ENCODE data around the gene GLT6D1. TPM values are rescaled to one million over a fixed set of nuclear protein-coding genes. Genes with fewer than 3 reads are reported as not detected.
"Not testable (repeated sequence)": the region's sequence is repeated elsewhere in the genome, so short reads cannot be mapped to it uniquely, and the experiment has no call there.

GLT6D1 gene
- total and polyA plus RNA-seq, 2 donors (not counting 3 experiments of a cell fraction or from before 2014, with no cell fraction given) = not detected

DNA sequence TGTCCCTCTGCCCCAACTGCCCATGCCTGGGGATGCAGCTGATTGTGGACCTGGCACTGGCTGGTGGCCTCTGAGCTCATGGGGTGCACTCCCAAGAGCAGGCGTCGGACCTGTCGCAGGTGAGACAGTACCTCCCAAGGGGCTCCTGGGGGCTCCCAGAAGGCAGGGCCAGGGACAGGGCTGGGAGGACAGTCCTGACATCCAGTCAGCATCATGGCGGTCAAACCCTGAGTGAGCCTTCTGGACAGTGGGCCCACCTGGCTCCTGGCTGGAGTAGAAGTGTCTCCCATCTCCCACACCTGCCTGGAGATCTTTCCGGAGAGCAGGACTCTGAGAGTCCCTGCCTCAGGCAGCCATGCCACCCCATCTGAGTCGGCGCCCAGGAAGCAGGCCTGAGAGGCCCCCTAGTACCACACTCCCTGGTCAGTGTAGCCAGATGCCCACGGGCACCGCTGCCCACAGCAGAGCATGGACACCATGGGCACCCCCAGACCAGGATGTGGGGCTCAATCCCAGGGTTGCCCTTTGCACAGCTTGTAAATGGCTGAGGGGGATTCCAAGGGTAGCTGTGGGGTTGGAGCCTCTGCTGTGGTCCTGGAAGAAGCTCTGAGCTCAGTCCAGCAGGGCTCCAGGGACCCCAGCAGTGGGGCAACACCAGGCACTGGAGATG, 30.4 kb upstream of the GLT6D1 start:
- Histone ChIP-seq H3K4me2 (ENCODE audit: insufficient read depth, low read length) (no peak overlapping the region), H2AFZ (ENCODE audit: low read depth, low read length) (no peak overlapping the region), H3K79me2 (ENCODE audit: control insufficient read depth, insufficient read depth, low read length) (no peaks in the 10 kb centered on the region), H3K9ac (replicated peaks; ENCODE audit: extremely low read depth, insufficient read depth, low read length) (no peak overlapping the region), H3K9me3 (replicated peaks; ENCODE audit: control insufficient read depth, insufficient read depth, low read length) (no peaks in the 10 kb centered on the region), H4K20me1 (replicated peaks; ENCODE audit: control insufficient read depth, extremely low read depth, insufficient read depth, low read length) (no peaks in the 10 kb centered on the region), H3K27ac (ENCODE audit: insufficient read depth, low read depth, low read length) (no peak overlapping the region), H3K9me1 (replicated peaks; ENCODE audit: control insufficient read depth, extremely low read depth, insufficient read depth, low read length) (no peaks in the 10 kb centered on the region), H3K4me1 (ENCODE audit: control insufficient read depth, extremely low read depth, insufficient read depth, low read length) (no peaks in the 10 kb centered on the region), H3K4me3 (replicated peaks in 1 of 3; ENCODE audit: insufficient read depth in 1 of 3, low read depth in 1 of 3, low read length in 3 of 3) (no peak overlapping the region), H3K36me3 (ENCODE audit: control insufficient read depth in 2 of 2, extremely low read depth in 1 of 2, insufficient read depth in 2 of 2, low read length in 2 of 2) (no peaks in the 10 kb centered on the region), H3K27me3 (ENCODE audit: control insufficient read depth in 2 of 2, insufficient read depth in 2 of 2, low read length in 2 of 2) (no peaks in the 10 kb centered on the region)
- BruUV-seq (replicated peaks) = no TSS peak
- CTCF ChIA-PET = no interaction called here
- intact Hi-C loops (cut with micrococcal nuclease) (no loop called here), dilution Hi-C loops (cut with MboI; ENCODE audit: extremely low pct_ligation_motif_present, low sequenced_read_pairs) (no loop called here)
- POLR2A ChIA-PET = no interaction called here
- DNase-seq (ENCODE audit: low read depth, low spot score) (no peak), FAIRE-seq (no peak)
- TF ChIP-seq FOS (IDR thresholded peaks at IDR 0.05; ENCODE audit: borderline replicate concordance, insufficient read depth, low read length) (no peak), MAX (IDR thresholded peaks at IDR 0.05; ENCODE audit: insufficient read depth, insufficient read length) (no peak), POLR2AphosphoS5 (IDR thresholded peaks at IDR 0.05; ENCODE audit: insufficient read depth, low read depth, low read length) (no peak), GATA2 (IDR thresholded peaks at IDR 0.05; ENCODE audit: insufficient read depth, insufficient read length, low read depth, low read length) (no peak), JUN (IDR thresholded peaks at IDR 0.05; ENCODE audit: borderline replicate concordance, insufficient read depth, insufficient read length, low read depth) (no peak), POLR2A (IDR thresholded peaks at IDR 0.05; ENCODE audit: low read depth, low read length) (no peak), EZH2 (IDR thresholded peaks at IDR 0.05; ENCODE audit: borderline replicate concordance, low read depth, low read length, severe bottlenecking) (no peak), MYC (IDR thresholded peaks at IDR 0.05; ENCODE audit: low read depth, low read length) (no peak)
- TF ChIP-seq, protein P1, sequence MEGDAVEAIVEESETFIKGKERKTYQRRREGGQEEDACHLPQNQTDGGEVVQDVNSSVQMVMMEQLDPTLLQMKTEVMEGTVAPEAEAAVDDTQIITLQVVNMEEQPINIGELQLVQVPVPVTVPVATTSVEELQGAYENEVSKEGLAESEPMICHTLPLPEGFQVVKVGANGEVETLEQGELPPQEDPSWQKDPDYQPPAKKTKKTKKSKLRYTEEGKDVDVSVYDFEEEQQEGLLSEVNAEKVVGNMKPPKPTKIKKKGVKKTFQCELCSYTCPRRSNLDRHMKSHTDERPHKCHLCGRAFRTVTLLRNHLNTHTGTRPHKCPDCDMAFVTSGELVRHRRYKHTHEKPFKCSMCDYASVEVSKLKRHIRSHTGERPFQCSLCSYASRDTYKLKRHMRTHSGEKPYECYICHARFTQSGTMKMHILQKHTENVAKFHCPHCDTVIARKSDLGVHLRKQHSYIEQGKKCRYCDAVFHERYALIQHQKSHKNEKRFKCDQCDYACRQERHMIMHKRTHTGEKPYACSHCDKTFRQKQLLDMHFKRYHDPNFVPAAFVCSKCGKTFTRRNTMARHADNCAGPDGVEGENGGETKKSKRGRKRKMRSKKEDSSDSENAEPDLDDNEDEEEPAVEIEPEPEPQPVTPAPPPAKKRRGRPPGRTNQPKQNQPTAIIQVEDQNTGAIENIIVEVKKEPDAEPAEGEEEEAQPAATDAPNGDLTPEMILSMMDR (IDR thresholded peaks at IDR 0.05; ENCODE audit: extremely low read depth in 1 of 2, insufficient read depth in 1 of 2, low read depth in 1 of 2, low read length in 2 of 2) = no peak

GRCh38 chr9:135669018-135669417, 29.7 kb upstream of the GLT6D1 start:
- dilution Hi-C loops (cut with MboI; ENCODE audit: extremely low pct_ligation_motif_present, low sequenced_read_pairs); H3K79me2 ChIP-seq (ENCODE audit: control insufficient read depth, insufficient read depth, low read length); H4K20me1 ChIP-seq (replicated peaks; ENCODE audit: control insufficient read depth, extremely low read depth, insufficient read depth, low read length); H3K27ac ChIP-seq (ENCODE audit: insufficient read depth, low read depth, low read length); CTCF ChIA-PET; H2AFZ ChIP-seq (ENCODE audit: low read depth, low read length); H3K9me1 ChIP-seq (replicated peaks; ENCODE audit: control insufficient read depth, extremely low read depth, insufficient read depth, low read length); H3K4me3 ChIP-seq (replicated peaks in 1 of 3; ENCODE audit: insufficient read depth in 1 of 3, low read depth in 1 of 3, low read length in 3 of 3); H3K4me2 ChIP-seq (ENCODE audit: insufficient read depth, low read length); H3K27me3 ChIP-seq (ENCODE audit: control insufficient read depth in 2 of 2, insufficient read depth in 2 of 2, low read length in 2 of 2); H3K36me3 ChIP-seq (ENCODE audit: control insufficient read depth in 2 of 2, extremely low read depth in 1 of 2, insufficient read depth in 2 of 2, low read length in 2 of 2); DNase-seq (ENCODE audit: low read depth, low spot score); intact Hi-C loops (cut with micrococcal nuclease); FAIRE-seq; H3K9ac ChIP-seq (replicated peaks; ENCODE audit: extremely low read depth, insufficient read depth, low read length); POLR2A ChIA-PET; H3K4me1 ChIP-seq (ENCODE audit: control insufficient read depth, extremely low read depth, insufficient read depth, low read length); H3K9me3 ChIP-seq (replicated peaks; ENCODE audit: control insufficient read depth, insufficient read depth, low read length); BruUV-seq (replicated peaks): not testable (repeated sequence)
